Fibroblast of the aortic adventitia (primary cell): ENCODE measurements around the gene FAM171A2. TPM values are rescaled to one million over a fixed set of nuclear protein-coding genes. Genes with fewer than 3 reads are reported as not detected.

ENCODE experiments used
- DNase-seq: peaks from one replicate; pipeline ENCODE4 v3.0.0-alpha.2; 2010; ENCODE audit warnings: low read depth
- H3K4me3 ChIP-seq: 2 replicates; pipeline ENCODE4 v1.5.1; 2011; ENCODE audit warnings: low read depth, mild to moderate bottlenecking, control low read depth, low read length, moderate library complexity
- CTCF ChIP-seq: IDR thresholded peaks from 2 replicates; pipeline ENCODE4 v1.5.1; 2011; ENCODE audit warnings: mild to moderate bottlenecking, low read length, control low read depth, inconsistent platforms; ENCODE audit not compliant: insufficient read depth
- total RNA-seq: library from RNA; depleted of rRNA; stranded (reverse); fragments of >200 nt; gene quantifications from 2 replicates; pipeline ENCODE4 v1.2.3, GENCODE V29; 2012; ENCODE audit warnings: low replicate concordance

FAM171A2 gene
- total RNA-seq, 1 donor = 3.1 TPM

GRCh38 chr17:44353672-44354331 is 9.9 kb downstream of the FAM171A2 start:
- TF ChIP-seq CTCF = no peak
- peak overlapping the region; percentile 13 for H3K4me3 ChIP-seq

GRCh38 chr17:44352828-44353671 is 10.6 kb downstream of the FAM171A2 start:
- TF ChIP-seq CTCF = no peak
- DNase-seq = no peak
- H3K4me3 ChIP-seq = no peak overlapping the region

More at GRCh38 chr17:44353672-44354331, 9.9 kb downstream of the FAM171A2 start:
- no peak for DNase-seq

- H3K4me3 ChIP-seq = no peak overlapping the region
- DNase-seq = no peak
- no peak for TF ChIP-seq CTCF
These were observed 11.5 kb downstream of the FAM171A2 start for GRCh38 chr17:44351961-44352827.

GRCh38 chr17:44351464-44351863 is 12.2 kb downstream of the FAM171A2 start:
- TF ChIP-seq CTCF = no peak
- no peak overlapping the region for H3K4me3 ChIP-seq
- DNase-seq = no peak

- peak; percentile 80 for TF ChIP-seq CTCF
- peak; percentile 51 for DNase-seq
- no peak overlapping the region for H3K4me3 ChIP-seq
These were observed 12.9 kb downstream of the FAM171A2 start for GRCh38 chr17:44350733-44351226.

GRCh38 chr17:44349553-44350070 is 14.0 kb downstream of the FAM171A2 start:
- H3K4me3 ChIP-seq = no peak overlapping the region
- TF ChIP-seq CTCF = no peak
- DNase-seq = no peak
